ENCODE measurements around the gene PITX3. TPM values are rescaled to one million over a fixed set of nuclear protein-coding genes. Genes with fewer than 3 reads are reported as not detected.

Gene PITX3
- total RNA-seq, 4 donors from 2014 or later = 0.30 TPM; not detected in 3

GRCh38 chr10:102188298-102188940 is 52.9 kb downstream of the PITX3 start:
- ATAC-seq = no peak
- no peaks in the 10 kb centered on the region for H3K36me3 ChIP-seq
- peaks cover 0 to 5% (median 0%) of the 10 kb centered on the region in 3 donors for H3K4me1 ChIP-seq
- no peak overlapping the region for H3K27ac ChIP-seq
- no peaks in the 10 kb centered on the region for H3K27me3 ChIP-seq
- no CpG with 5 or more reads among the region's 3 CpGs for WGBS, 2 donors (ENCODE audit: low coverage in 1 of 2)
- H3K9me3 ChIP-seq = no peaks in the 10 kb centered on the region
- H3K4me3 ChIP-seq = no peak overlapping the region
- no peak for TF ChIP-seq POLR2A (IDR thresholded peaks at IDR 0.05)
- no peak for TF ChIP-seq POLR2AphosphoS5 (IDR thresholded peaks at IDR 0.05)
- TF ChIP-seq CTCF (IDR thresholded peaks at IDR 0.05) = no peak
- no peak for TF ChIP-seq EP300 (IDR thresholded peaks at IDR 0.05)

- H3K27ac ChIP-seq = peak overlapping the region in 2 of 4 donors; percentile 4 to 15
- no peaks in the 10 kb centered on the region for H3K9me3 ChIP-seq
- ATAC-seq = peak; percentile 66
- no peak overlapping the region for H3K4me3 ChIP-seq
- TF ChIP-seq CTCF (IDR thresholded peaks at IDR 0.05) (no peak), POLR2A (IDR thresholded peaks at IDR 0.05) (no peak), EP300 (IDR thresholded peaks at IDR 0.05) (no peak), POLR2AphosphoS5 (IDR thresholded peaks at IDR 0.05) (no peak)
- 39 to 60% methylated on average over 4 to 7 of the region's 15 CpGs for WGBS, 2 donors (ENCODE audit: low coverage in 1 of 2)
- H3K36me3 ChIP-seq = no peaks in the 10 kb centered on the region
- peaks cover 0 to 5% (median 0%) of the 10 kb centered on the region in 3 donors for H3K4me1 ChIP-seq
- H3K27me3 ChIP-seq = no peaks in the 10 kb centered on the region
Measured at GRCh38 chr10:102185811-102186527, 55.3 kb downstream of the PITX3 start.

GRCh38 chr10:102185272-102185671 is 56.0 kb downstream of the PITX3 start:
- no peak for TF ChIP-seq POLR2A (IDR thresholded peaks at IDR 0.05)
- no peak for TF ChIP-seq EP300 (IDR thresholded peaks at IDR 0.05)
- no peak for TF ChIP-seq CTCF (IDR thresholded peaks at IDR 0.05)
- no peak for TF ChIP-seq POLR2AphosphoS5 (IDR thresholded peaks at IDR 0.05)
- H3K4me3 ChIP-seq = no peak overlapping the region
- peaks cover 0 to 5% (median 0%) of the 10 kb centered on the region in 3 donors for H3K4me1 ChIP-seq
- no peaks in the 10 kb centered on the region for H3K36me3 ChIP-seq
- 56 to 79% methylated on average over 2 of the region's 2 CpGs for WGBS, 2 donors (ENCODE audit: low coverage in 1 of 2)
- ATAC-seq = no peak
- no peak overlapping the region for H3K27ac ChIP-seq
- no peaks in the 10 kb centered on the region for H3K9me3 ChIP-seq
- H3K27me3 ChIP-seq = no peaks in the 10 kb centered on the region

GRCh38 chr10:102184606-102185005 is 56.7 kb downstream of the PITX3 start:
- H3K27ac ChIP-seq = no peak overlapping the region
- no peak for TF ChIP-seq POLR2AphosphoS5 (IDR thresholded peaks at IDR 0.05)
- TF ChIP-seq EP300 (IDR thresholded peaks at IDR 0.05) = no peak
- TF ChIP-seq CTCF (IDR thresholded peaks at IDR 0.05) = no peak
- TF ChIP-seq POLR2A (IDR thresholded peaks at IDR 0.05) = no peak
- 50 to 76% methylated on average over 1 to 2 of the region's 2 CpGs for WGBS, 2 donors (ENCODE audit: low coverage in 1 of 2)
- H3K36me3 ChIP-seq = no peaks in the 10 kb centered on the region
- peaks cover 2% of the 10 kb centered on the region for H3K27me3 ChIP-seq
- no peak for ATAC-seq
- peaks cover 0 to 5% (median 0%) of the 10 kb centered on the region in 3 donors for H3K4me1 ChIP-seq
- no peak overlapping the region for H3K4me3 ChIP-seq
- H3K9me3 ChIP-seq = no peaks in the 10 kb centered on the region

Other genes starting within 250 kb of the PITX3 start
- 10 to 100 TPM; 12.4 to 17.2 (median 14.9) TPM for gene ARMH3, start 185.3 kb downstream of the PITX3 start, total RNA-seq
- gene HPS6, start 176.2 kb downstream of the PITX3 start, total RNA-seq = 10 to 100 TPM; 24.1 to 36.2 (median 27.1) TPM
- gene LDB1, start 121.1 kb downstream of the PITX3 start, total RNA-seq = 10 to 100 TPM; 43.7 to 92.0 (median 60.4) TPM
- 10 to 100 TPM; 13.4 to 31.4 (median 17.8) TPM for gene PPRC1, start 108.5 kb downstream of the PITX3 start, total RNA-seq
- gene NOLC1, start 89.1 kb downstream of the PITX3 start, total RNA-seq = 10 to 100 TPM; 52.9 to 66.5 (median 57.2) TPM
- gene ELOVL3, start 15.2 kb downstream of the PITX3 start, total RNA-seq = under 1 TPM in 1 of 4 donors, not detected in 3; 0.81 TPM
- gene GBF1, start 4.0 kb upstream of the PITX3 start, total RNA-seq = 10 to 100 TPM; 32.0 to 54.7 (median 39.4) TPM
- 10 to 100 TPM; 20.5 to 31.6 (median 24.8) TPM for gene NFKB2, start 154.2 kb upstream of the PITX3 start, total RNA-seq
- gene PSD, start 177.3 kb upstream of the PITX3 start, total RNA-seq = 100 to 1,000 TPM in 1 of 4 donors, 10 to 100 TPM in 3; 28.6 to 195 (median 41.4) TPM
- gene FBXL15, start 179.3 kb upstream of the PITX3 start, total RNA-seq = 10 to 100 TPM; 18.6 to 41.9 (median 26.1) TPM
- 10 to 100 TPM; 61.4 to 84.3 (median 67.5) TPM for gene CUEDC2, start 191.1 kb upstream of the PITX3 start, total RNA-seq
- not detected for gene C10orf95, start 210.0 kb upstream of the PITX3 start, total RNA-seq

All from gastroesophageal sphincter (tissue), 4 donors.